ENCODE measurements around the gene A3GALT2. TPM values are rescaled to one million over a fixed set of nuclear protein-coding genes. Genes with fewer than 3 reads are reported as not detected.

Gene A3GALT2
- total and polyA plus RNA-seq, 8 donors: not detected

- H3K27ac ChIP-seq: peak overlapping the region; percentile 82 to 100 (median 84)
- H3K36me3 ChIP-seq: peaks cover 3 to 17% (median 13%) of the 10 kb centered on the region in 4 donors
- WGBS, 5 donors: 26 to 44% (median 41%) methylated on average over 6 of the region's 6 CpGs
- H3K9me3 ChIP-seq: no peaks in the 10 kb centered on the region
- no peaks in the 10 kb centered on the region for H3K27me3 ChIP-seq
- intact Hi-C loops (cut with DNase I; ENCODE audit: low total_unique reads): no loop called here
- TF ChIP-seq POLR2AphosphoS5 (IDR thresholded peaks at IDR 0.05): no peak
- TF ChIP-seq POLR2A (IDR thresholded peaks at IDR 0.05): no peak
- TF ChIP-seq EP300 (IDR thresholded peaks at IDR 0.05): no peak
- TF ChIP-seq CTCF (IDR thresholded peaks at IDR 0.05): no peak
- peak overlapping the region; percentile 46 to 97 (median 51) for H3K4me3 ChIP-seq
- no peak for DNase-seq
- peaks cover 14 to 43% (median 36%) of the 10 kb centered on the region in 4 donors for H3K4me1 ChIP-seq
Observed at GRCh38 chr1:33350611-33351280, 29.8 kb upstream of the A3GALT2 start.

GRCh38 chr1:33349778-33350610 lies 29.1 kb upstream of the A3GALT2 start:
- H3K4me1 ChIP-seq: peaks cover 21 to 51% (median 44%) of the 10 kb centered on the region in 4 donors
- no peaks in the 10 kb centered on the region for H3K9me3 ChIP-seq
- peak overlapping the region; percentile 81 to 97 (median 92) for H3K4me3 ChIP-seq
- H3K36me3 ChIP-seq: peaks cover 3 to 16% (median 12%) of the 10 kb centered on the region in 4 donors
- peak; percentile 89 to 96 for DNase-seq
- H3K27ac ChIP-seq: peak overlapping the region; percentile 82 to 100 (median 99)
- intact Hi-C loops (cut with DNase I; ENCODE audit: low total_unique reads): no loop called here
- WGBS, 5 donors: 0 to 2% (median 1%) methylated on average over 25 to 95 of the region's 104 CpGs
- TF ChIP-seq POLR2A (IDR thresholded peaks at IDR 0.05) (peak in 1 of 4 donors; percentile 22), EP300 (IDR thresholded peaks at IDR 0.05) (no peak), POLR2AphosphoS5 (IDR thresholded peaks at IDR 0.05) (peak; percentile 74 to 85 (median 77)), CTCF (IDR thresholded peaks at IDR 0.05) (no peak)
- no peaks in the 10 kb centered on the region for H3K27me3 ChIP-seq

GRCh38 chr1:33349081-33349759 lies 28.3 kb upstream of the A3GALT2 start:
- intact Hi-C loops (cut with DNase I; ENCODE audit: low total_unique reads): no loop called here
- Histone ChIP-seq H3K9me3 (no peaks in the 10 kb centered on the region), H3K27ac (peak overlapping the region; percentile 97 to 100 (median 99)), H3K36me3 (peaks cover 3 to 14% (median 8%) of the 10 kb centered on the region in 4 donors), H3K27me3 (no peaks in the 10 kb centered on the region), H3K4me1 (peaks cover 29 to 59% (median 52%) of the 10 kb centered on the region in 4 donors), H3K4me3 (peak overlapping the region; percentile 81 to 97 (median 92))
- peak; percentile 53 to 75 for DNase-seq
- TF ChIP-seq EP300 (IDR thresholded peaks at IDR 0.05): no peak
- no peak for TF ChIP-seq POLR2AphosphoS5 (IDR thresholded peaks at IDR 0.05)
- TF ChIP-seq CTCF (IDR thresholded peaks at IDR 0.05): no peak
- WGBS, 5 donors: 0 to 1% (median 0%) methylated on average over 23 to 78 of the region's 78 CpGs

GRCh38 chr1:33348676-33349080 lies 27.8 kb upstream of the A3GALT2 start:
- intact Hi-C loops (cut with DNase I; ENCODE audit: low total_unique reads): no loop called here
- Histone ChIP-seq H3K27ac (peak overlapping the region; percentile 97 to 100 (median 99)), H3K9me3 (no peaks in the 10 kb centered on the region), H3K4me1 (peaks cover 34 to 64% (median 57%) of the 10 kb centered on the region in 4 donors), H3K36me3 (peaks cover 0 to 9% (median 3%) of the 10 kb centered on the region in 4 donors), H3K27me3 (no peaks in the 10 kb centered on the region), H3K4me3 (peak overlapping the region; percentile 81 to 97 (median 92))
- 0 to 4% (median 3%) methylated on average over 11 of the region's 11 CpGs for WGBS, 5 donors
- peak in 1 of 2 donors; percentile 59 for DNase-seq
- TF ChIP-seq EP300 (IDR thresholded peaks at IDR 0.05) (no peak), POLR2AphosphoS5 (IDR thresholded peaks at IDR 0.05) (peak in 2 of 3 donors; percentile 12 to 57), POLR2A (IDR thresholded peaks at IDR 0.05) (no peak)

Measured in stomach (tissue), 9 donors.